Keratinocyte (primary cell): Measurements from ENCODE around the gene AGTPBP1. TPM values are rescaled to one million over a fixed set of nuclear protein-coding genes. Genes with fewer than 3 reads are reported as not detected.

ENCODE experiments used
- DNase-seq: peaks from one replicate; pipeline ENCODE4 v3.0.0-alpha.2; 2011; ENCODE audit warnings: low read depth, missing footprints, low spot score
- FAIRE-seq: peaks from 2 replicates; lab custom pipeline; 2011; peaks lifted over from hg19 to GRCh38; lab: Jason Lieb, UNC
- H2AFZ ChIP-seq: 2 replicates; pipeline ENCODE4 v1.6.0; 2012; ENCODE audit warnings: low read length, control low read depth, inconsistent platforms; ENCODE audit not compliant: control insufficient read depth
- H3K27ac ChIP-seq: 2 replicates; pipeline ENCODE4 v1.5.1; 2011; ENCODE audit warnings: low read length; ENCODE audit not compliant: control insufficient read depth, insufficient read depth
- H3K27me3 ChIP-seq: 3 replicates; pipeline ENCODE4 v1.6.0; 2011; ENCODE audit warnings: low read length; ENCODE audit not compliant: control insufficient read depth, insufficient read depth; ENCODE audit errors: extremely low read depth
- H3K36me3 ChIP-seq, 2 experiments: 2 replicates in 1 of 2; 3 replicates in 1 of 2; pipeline ENCODE4 v1.5.1; 2011; ENCODE audit warnings: low read length in 2 of 2, mild to moderate bottlenecking in 1 of 2; ENCODE audit not compliant: control insufficient read depth in 2 of 2, insufficient read depth in 2 of 2; ENCODE audit errors: extremely low read depth in 1 of 2
- H3K4me1 ChIP-seq: 3 replicates; pipeline ENCODE4 v1.5.1; 2011; ENCODE audit warnings: low read length; ENCODE audit not compliant: control insufficient read depth, insufficient read depth; ENCODE audit errors: extremely low read depth
- H3K4me2 ChIP-seq: 3 replicates; pipeline ENCODE4 v1.6.0; 2011; ENCODE audit warnings: low read depth, low read length; ENCODE audit not compliant: control insufficient read depth, insufficient read depth; ENCODE audit errors: extremely low read depth
- H3K4me3 ChIP-seq, 3 experiments: fragments of 200-600 bp in 1 of 3; sonication (generic) in 1 of 3; 2 replicates in 2 of 3; 3 replicates in 1 of 3; pipeline ENCODE4 v1.5.1; 2011 to 2016; ENCODE audit warnings: low read length in 3 of 3, mild to moderate bottlenecking in 3 of 3, control low read depth in 2 of 3, inconsistent platforms in 1 of 3, low read depth in 1 of 3, mixed read lengths in 1 of 3, mixed run types in 1 of 3, moderate library complexity in 1 of 3; ENCODE audit not compliant: control insufficient read depth in 2 of 3, insufficient read depth in 2 of 3; ENCODE audit errors: extremely low read depth in 1 of 3
- H3K79me2 ChIP-seq: 2 replicates; pipeline ENCODE4 v1.6.0; 2012; ENCODE audit warnings: low read length; ENCODE audit not compliant: control insufficient read depth, insufficient read depth
- H3K9ac ChIP-seq: 3 replicates; pipeline ENCODE4 v1.6.0; 2011; ENCODE audit warnings: low read length; ENCODE audit not compliant: control insufficient read depth, insufficient read depth; ENCODE audit errors: extremely low read depth
- H3K9me1 ChIP-seq: 3 replicates; pipeline ENCODE4 v1.6.0; 2011; ENCODE audit warnings: low read length; ENCODE audit not compliant: control insufficient read depth, insufficient read depth; ENCODE audit errors: extremely low read depth
- H3K9me3 ChIP-seq: 2 replicates; pipeline ENCODE4 v1.5.1; 2012; ENCODE audit warnings: low read depth, low read length; ENCODE audit not compliant: control insufficient read depth
- H4K20me1 ChIP-seq: 3 replicates; pipeline ENCODE4 v1.6.0; 2011; ENCODE audit warnings: low read length; ENCODE audit not compliant: control insufficient read depth, insufficient read depth; ENCODE audit errors: extremely low read depth
- EZH2 ChIP-seq: IDR thresholded peaks from one replicate; pipeline ENCODE4 v1.6.1; 2012; ENCODE audit warnings: inconsistent platforms, mild to moderate bottlenecking, low read length, moderate library complexity
- dilution Hi-C: fragments of 300-500 bp; cut with MboI; formaldehyde crosslinking; loops from one replicate; pipeline ENCODE4 v1.7.0; 2020; ENCODE audit warnings: low sequenced_read_pairs; ENCODE audit not compliant: extremely low pct_ligation_motif_present
- polyA plus RNA-seq, 5 experiments: library from polyadenylated mRNA; depleted of rRNA in 3 of 5; stranded (reverse) in 3 of 5; stranded (forward) in 1 of 5; unstranded in 1 of 5; fragments of >200 nt; gene quantifications; 1 replicate in 1 of 5; 2 replicates in 3 of 5; 3 replicates in 1 of 5; pipeline versions ENCODE4 v1.2.1 to v1.2.3, GENCODE V29; 2011 to 2012; ENCODE audit warnings: missing spikeins in 2 of 5, low read depth in 1 of 5, low replicate concordance in 1 of 5
- TF ChIP-seq, protein P1 (sequence below), 3 experiments: IDR thresholded peaks in 1 of 3; conservative IDR thresholded peaks in 1 of 3; optimal IDR thresholded peaks in 1 of 3; 2 replicates in 2 of 3; 3 replicates in 1 of 3; pipeline versions ENCODE3 to v1.5.1; 2011; ENCODE audit warnings: low read length in 3 of 3, mild to moderate bottlenecking in 3 of 3, moderate library complexity in 2 of 3, control low read depth in 1 of 3, inconsistent platforms in 1 of 3; ENCODE audit not compliant: insufficient read depth in 2 of 3; ENCODE audit errors: extremely low read depth in 1 of 3

The AGTPBP1 gene
- polyA plus RNA-seq, 1 donor (not counting 4 experiments of a cell fraction or from before 2014, with no cell fraction given): 11.1 TPM

- Histone ChIP-seq H3K27ac (no peak overlapping the region), H4K20me1 (no peaks in the 10 kb centered on the region), H3K9me3 (no peaks in the 10 kb centered on the region), H3K4me3 (no peak overlapping the region), H3K4me1 (no peaks in the 10 kb centered on the region), H3K9ac (no peak overlapping the region), H2AFZ (no peak overlapping the region), H3K36me3 (no peaks in the 10 kb centered on the region), H3K9me1 (no peaks in the 10 kb centered on the region), H3K27me3 (peaks cover 15% of the 10 kb centered on the region), H3K79me2 (no peaks in the 10 kb centered on the region), H3K4me2 (no peak overlapping the region)
- TF ChIP-seq, protein P1, sequence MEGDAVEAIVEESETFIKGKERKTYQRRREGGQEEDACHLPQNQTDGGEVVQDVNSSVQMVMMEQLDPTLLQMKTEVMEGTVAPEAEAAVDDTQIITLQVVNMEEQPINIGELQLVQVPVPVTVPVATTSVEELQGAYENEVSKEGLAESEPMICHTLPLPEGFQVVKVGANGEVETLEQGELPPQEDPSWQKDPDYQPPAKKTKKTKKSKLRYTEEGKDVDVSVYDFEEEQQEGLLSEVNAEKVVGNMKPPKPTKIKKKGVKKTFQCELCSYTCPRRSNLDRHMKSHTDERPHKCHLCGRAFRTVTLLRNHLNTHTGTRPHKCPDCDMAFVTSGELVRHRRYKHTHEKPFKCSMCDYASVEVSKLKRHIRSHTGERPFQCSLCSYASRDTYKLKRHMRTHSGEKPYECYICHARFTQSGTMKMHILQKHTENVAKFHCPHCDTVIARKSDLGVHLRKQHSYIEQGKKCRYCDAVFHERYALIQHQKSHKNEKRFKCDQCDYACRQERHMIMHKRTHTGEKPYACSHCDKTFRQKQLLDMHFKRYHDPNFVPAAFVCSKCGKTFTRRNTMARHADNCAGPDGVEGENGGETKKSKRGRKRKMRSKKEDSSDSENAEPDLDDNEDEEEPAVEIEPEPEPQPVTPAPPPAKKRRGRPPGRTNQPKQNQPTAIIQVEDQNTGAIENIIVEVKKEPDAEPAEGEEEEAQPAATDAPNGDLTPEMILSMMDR (optimal IDR thresholded peaks at IDR 0.05 in 1 of 3, IDR thresholded peaks at IDR 0.05 in 1 of 3, conservative IDR thresholded peaks at IDR 0.05 in 1 of 3; ENCODE audit: extremely low read depth in 1 of 3, insufficient read depth in 2 of 3, low read length in 3 of 3): no peak
- no peak for TF ChIP-seq EZH2
- FAIRE-seq: peak; percentile 20
- no peak for DNase-seq
- dilution Hi-C loops: no loop called here
Measured at GRCh38 chr9:85533538-85533937, 208.2 kb downstream of the AGTPBP1 start.

- Histone ChIP-seq H2AFZ (no peak overlapping the region), H3K36me3 (no peaks in the 10 kb centered on the region), H3K9ac (no peak overlapping the region), H3K27ac (no peak overlapping the region), H3K79me2 (no peaks in the 10 kb centered on the region), H3K4me3 (no peak overlapping the region), H4K20me1 (no peaks in the 10 kb centered on the region), H3K4me1 (no peaks in the 10 kb centered on the region), H3K9me1 (no peaks in the 10 kb centered on the region), H3K27me3 (peaks cover 17% of the 10 kb centered on the region), H3K4me2 (no peak overlapping the region), H3K9me3 (no peaks in the 10 kb centered on the region)
- DNase-seq (no peak), FAIRE-seq (no peak)
- TF ChIP-seq EZH2: no peak
- TF ChIP-seq, protein P1 (optimal IDR thresholded peaks at IDR 0.05 in 1 of 3, IDR thresholded peaks at IDR 0.05 in 1 of 3, conservative IDR thresholded peaks at IDR 0.05 in 1 of 3; ENCODE audit: extremely low read depth in 1 of 3, insufficient read depth in 2 of 3, low read length in 3 of 3): no peak
- dilution Hi-C loops: no loop called here
Measured at GRCh38 chr9:85530721-85531120, 211.0 kb downstream of the AGTPBP1 start.
